ENCODE measurements around the gene ACOX2. TPM values are rescaled to one million over a fixed set of nuclear protein-coding genes. Genes with fewer than 3 reads are reported as not detected.

Gene ACOX2
- total and polyA plus RNA-seq, 2 donors (not counting 3 experiments of a cell fraction or from before 2014, with no cell fraction given), result 1.5 to 10.5 TPM

DNA sequence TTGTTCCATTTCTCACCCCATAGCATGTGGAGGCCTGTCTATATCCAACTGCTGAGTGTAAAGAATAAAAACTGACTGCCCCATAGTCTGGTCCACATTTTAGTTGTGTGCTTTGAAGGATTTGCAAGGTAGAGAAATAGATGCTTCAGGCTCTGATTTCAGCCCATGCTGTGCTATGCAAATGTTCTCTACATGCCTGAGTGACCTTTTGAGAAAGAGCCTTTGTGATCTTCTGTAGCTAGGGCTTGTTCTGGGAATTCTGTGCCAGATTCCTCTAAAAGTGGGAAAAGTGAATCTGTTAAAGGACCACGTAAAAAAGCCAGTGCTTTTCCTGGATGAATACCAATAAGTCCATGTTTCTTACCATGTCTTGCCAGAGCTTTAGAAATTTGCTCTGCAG lies 39.9 kb downstream of the ACOX2 start:
- TF ChIP-seq, protein P1, sequence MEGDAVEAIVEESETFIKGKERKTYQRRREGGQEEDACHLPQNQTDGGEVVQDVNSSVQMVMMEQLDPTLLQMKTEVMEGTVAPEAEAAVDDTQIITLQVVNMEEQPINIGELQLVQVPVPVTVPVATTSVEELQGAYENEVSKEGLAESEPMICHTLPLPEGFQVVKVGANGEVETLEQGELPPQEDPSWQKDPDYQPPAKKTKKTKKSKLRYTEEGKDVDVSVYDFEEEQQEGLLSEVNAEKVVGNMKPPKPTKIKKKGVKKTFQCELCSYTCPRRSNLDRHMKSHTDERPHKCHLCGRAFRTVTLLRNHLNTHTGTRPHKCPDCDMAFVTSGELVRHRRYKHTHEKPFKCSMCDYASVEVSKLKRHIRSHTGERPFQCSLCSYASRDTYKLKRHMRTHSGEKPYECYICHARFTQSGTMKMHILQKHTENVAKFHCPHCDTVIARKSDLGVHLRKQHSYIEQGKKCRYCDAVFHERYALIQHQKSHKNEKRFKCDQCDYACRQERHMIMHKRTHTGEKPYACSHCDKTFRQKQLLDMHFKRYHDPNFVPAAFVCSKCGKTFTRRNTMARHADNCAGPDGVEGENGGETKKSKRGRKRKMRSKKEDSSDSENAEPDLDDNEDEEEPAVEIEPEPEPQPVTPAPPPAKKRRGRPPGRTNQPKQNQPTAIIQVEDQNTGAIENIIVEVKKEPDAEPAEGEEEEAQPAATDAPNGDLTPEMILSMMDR (IDR thresholded peaks at IDR 0.05; ENCODE audit: extremely low read depth in 1 of 2, insufficient read depth in 1 of 2, low read depth in 1 of 2, low read length in 2 of 2), result no peak
- TF ChIP-seq GATA2 (IDR thresholded peaks at IDR 0.05; ENCODE audit: insufficient read depth, insufficient read length, low read depth, low read length) (no peak), FOS (IDR thresholded peaks at IDR 0.05; ENCODE audit: borderline replicate concordance, insufficient read depth, low read length) (no peak), JUN (IDR thresholded peaks at IDR 0.05; ENCODE audit: borderline replicate concordance, insufficient read depth, insufficient read length, low read depth) (no peak), MAX (IDR thresholded peaks at IDR 0.05; ENCODE audit: insufficient read depth, insufficient read length) (no peak), POLR2A (IDR thresholded peaks at IDR 0.05; ENCODE audit: low read depth, low read length) (no peak), POLR2AphosphoS5 (IDR thresholded peaks at IDR 0.05; ENCODE audit: insufficient read depth, low read depth, low read length) (no peak), EZH2 (IDR thresholded peaks at IDR 0.05; ENCODE audit: borderline replicate concordance, low read depth, low read length, severe bottlenecking) (no peak), MYC (IDR thresholded peaks at IDR 0.05; ENCODE audit: low read depth, low read length) (no peak)
- Histone ChIP-seq H3K4me1 (ENCODE audit: control insufficient read depth, extremely low read depth, insufficient read depth, low read length) (peaks cover 10% of the 10 kb centered on the region), H4K20me1 (replicated peaks; ENCODE audit: control insufficient read depth, extremely low read depth, insufficient read depth, low read length) (no peaks in the 10 kb centered on the region), H3K27me3 (ENCODE audit: control insufficient read depth in 2 of 2, insufficient read depth in 2 of 2, low read length in 2 of 2) (no peaks in the 10 kb centered on the region), H3K79me2 (ENCODE audit: control insufficient read depth, insufficient read depth, low read length) (peaks cover 43% of the 10 kb centered on the region), H3K4me2 (ENCODE audit: insufficient read depth, low read length) (no peak overlapping the region), H2AFZ (ENCODE audit: low read depth, low read length) (no peak overlapping the region), H3K9me3 (replicated peaks; ENCODE audit: control insufficient read depth, insufficient read depth, low read length) (no peaks in the 10 kb centered on the region), H3K9me1 (replicated peaks; ENCODE audit: control insufficient read depth, extremely low read depth, insufficient read depth, low read length) (no peaks in the 10 kb centered on the region), H3K36me3 (ENCODE audit: control insufficient read depth in 2 of 2, extremely low read depth in 1 of 2, insufficient read depth in 2 of 2, low read length in 2 of 2) (no peaks in the 10 kb centered on the region), H3K9ac (replicated peaks; ENCODE audit: extremely low read depth, insufficient read depth, low read length) (no peak overlapping the region), H3K4me3 (replicated peaks in 1 of 3; ENCODE audit: insufficient read depth in 1 of 3, low read depth in 1 of 3, low read length in 3 of 3) (no peak overlapping the region), H3K27ac (ENCODE audit: insufficient read depth, low read depth, low read length) (no peak overlapping the region)
- DNase-seq (ENCODE audit: low read depth, low spot score) (no peak), FAIRE-seq (no peak)
- POLR2A ChIA-PET, result no interaction called here
- BruUV-seq (replicated peaks), result no TSS peak
- dilution Hi-C loops (cut with MboI; ENCODE audit: extremely low pct_ligation_motif_present, low sequenced_read_pairs), result no loop called here
- intact Hi-C loops (cut with micrococcal nuclease), result no loop called here
- CTCF ChIA-PET, result no interaction called here
